PC-9 (cell line): ENCODE measurements around the gene TRAF1. TPM values are rescaled to one million over a fixed set of nuclear protein-coding genes. Genes with fewer than 3 reads are reported as not detected.

Experiments used
- BruUV-seq: library from RNA; stranded (reverse); fragments of 400-500 nt; replicated peaks from 2 replicates; lab custom pipeline; 2021; lab: Mats Ljungman, UMichigan
- CTCF ChIA-PET: fragments of 300-600 bp; sonication (Branson Sonifier 250); formaldehyde crosslinking; loops from one replicate; lab custom pipeline; 2022; ENCODE audit warnings: antibody characterized with exemption; lab: Charles Lee
- POLR2A ChIA-PET: fragments of 300-600 bp; sonication (Branson Sonifier 250); formaldehyde crosslinking; loops from one replicate; lab custom pipeline; 2022; ENCODE audit warnings: antibody characterized with exemption; ENCODE audit not compliant: unreplicated experiment; lab: Charles Lee
- DNase-seq, 2 experiments: peaks; one replicate each; pipeline versions ENCODE4 v3.0.0 to v3.0.0-alpha.2; 2015 to 2022; ENCODE audit warnings: mixed read lengths in 1 of 2
- H2AFZ ChIP-seq: fragments of 200-600 bp; sonication (generic); 2 replicates; pipeline ENCODE4 v1.8.1; 2017; ENCODE audit warnings: antibody characterized with exemption
- H3F3A ChIP-seq: fragments of 200-600 bp; sonication (generic); 2 replicates; pipeline ENCODE4 v1.8.1; 2017; ENCODE audit warnings: antibody characterized with exemption, mild to moderate bottlenecking, low read depth; ENCODE audit not compliant: insufficient read depth
- H3K27ac ChIP-seq: fragments of 200-600 bp; sonication (generic); 2 replicates; pipeline ENCODE4 v1.6.1; 2016; ENCODE audit warnings: mixed run types
- H3K27me3 ChIP-seq: fragments of 200-600 bp; sonication (generic); 2 replicates; pipeline ENCODE4 v1.6.1; 2016; ENCODE audit warnings: low read depth, mixed run types; ENCODE audit not compliant: insufficient read depth
- H3K36me3 ChIP-seq: fragments of 200-600 bp; sonication (generic); 2 replicates; pipeline ENCODE4 v1.6.1; 2016; ENCODE audit warnings: low read depth, mixed run types
- H3K4me1 ChIP-seq: fragments of 200-600 bp; sonication (generic); replicated peaks from 2 replicates; pipeline ENCODE4 v1.6.1; 2016; ENCODE audit warnings: mixed run types; ENCODE audit not compliant: insufficient read depth
- H3K4me2 ChIP-seq: fragments of 200-600 bp; sonication (generic); 2 replicates; pipeline ENCODE4 v1.6.1; 2017; ENCODE audit warnings: mixed run types
- H3K4me3 ChIP-seq: fragments of 200-600 bp; sonication (generic); 2 replicates; pipeline ENCODE4 v1.6.1; 2016; ENCODE audit warnings: mixed run types
- H3K79me2 ChIP-seq: fragments of 200-600 bp; sonication (generic); 2 replicates; pipeline ENCODE4 v1.6.1; 2017; ENCODE audit warnings: low read depth, mixed run types
- H3K9me2 ChIP-seq: fragments of 200-600 bp; sonication (generic); 2 replicates; pipeline ENCODE4 v1.8.1; 2017; ENCODE audit warnings: mild to moderate bottlenecking; ENCODE audit not compliant: insufficient read depth
- H3K9me3 ChIP-seq: fragments of 200-600 bp; sonication (generic); 2 replicates; pipeline ENCODE4 v1.8.1; 2016; ENCODE audit warnings: low read depth; ENCODE audit not compliant: insufficient read depth
- H4K20me1 ChIP-seq: fragments of 200-600 bp; sonication (generic); 2 replicates; pipeline ENCODE4 v1.8.1; 2017; ENCODE audit not compliant: insufficient read depth
- CTCF ChIP-seq: fragments of 200-600 bp; sonication (generic); conservative IDR thresholded peaks from 2 replicates; pipeline ENCODE4 v1.6.1; 2017; ENCODE audit warnings: mixed run types, antibody characterized with exemption, mild to moderate bottlenecking, moderate library complexity
- EZH2 ChIP-seq: fragments of 200-600 bp; sonication (generic); IDR thresholded peaks from 2 replicates; pipeline ENCODE4 v1.8.0; 2017; ENCODE audit warnings: antibody characterized with exemption, low read depth
- intact Hi-C: fragments of 100-400 bp; cut with micrococcal nuclease; formaldehyde crosslinking; loops from one replicate; pipeline ENCODE4 v1.10.0; 2022; ENCODE audit not compliant: unreplicated experiment
- total RNA-seq: library from RNA; stranded (reverse); gene quantifications from 2 replicates; pipeline ENCODE4 v1.2.3, GENCODE V29; 2021

The TRAF1 gene
- total RNA-seq, 1 experiment from 2014 or later = 2.7 TPM

GRCh38 chr9:120857481-120857880 is 69.1 kb downstream of the TRAF1 start:
- no TSS peak for BruUV-seq
- Histone ChIP-seq H3K36me3 (0 out of 2 replicates have a peak, but pooled peaks cover 4% of the 10 kb centered on the region), H4K20me1 (no peaks in the 10 kb centered on the region), H3F3A (peaks cover 5% of the 10 kb centered on the region; the same call in 1 of the 2 replicates), H2AFZ (no peak overlapping the region), H3K4me1 (no peaks in the 10 kb centered on the region), H3K9me2 (no peaks in the 10 kb centered on the region), H3K9me3 (no peaks in the 10 kb centered on the region), H3K27me3 (no peaks in the 10 kb centered on the region), H3K27ac (no peak overlapping the region), H3K4me3 (no peak overlapping the region), H3K79me2 (no peaks in the 10 kb centered on the region), H3K4me2 (no peak overlapping the region)
- ChIA-PET POLR2A (no interaction called here), CTCF (no interaction called here)
- no peak for TF ChIP-seq EZH2
- TF ChIP-seq CTCF = no peak
- intact Hi-C loops = no loop called here
- DNase-seq = no peak

- H4K20me1 ChIP-seq = no peaks in the 10 kb centered on the region
- peaks cover 5% of the 10 kb centered on the region; the same call in 1 of the 2 replicates for H3F3A ChIP-seq
- no TSS peak for BruUV-seq
- intact Hi-C loops = no loop called here
- no peak overlapping the region for H3K4me2 ChIP-seq
- H3K4me1 ChIP-seq = no peaks in the 10 kb centered on the region
- ChIA-PET POLR2A (interaction anchor here (0.6 kb wide), 1 partner anchor 265 kb away, joined by 9 read pairs; no protein-coding TSS in a partner anchor), CTCF (no interaction called here)
- no peaks in the 10 kb centered on the region for H3K79me2 ChIP-seq
- H3K27me3 ChIP-seq = no peaks in the 10 kb centered on the region
- no peak overlapping the region for H3K27ac ChIP-seq
- no peak overlapping the region for H3K4me3 ChIP-seq
- no peaks in the 10 kb centered on the region for H3K9me2 ChIP-seq
- TF ChIP-seq CTCF (no peak), EZH2 (no peak)
- H3K36me3 ChIP-seq = 0 out of 2 replicates have a peak, but pooled peaks cover 4% of the 10 kb centered on the region
- H2AFZ ChIP-seq = no peak overlapping the region
- no peaks in the 10 kb centered on the region for H3K9me3 ChIP-seq
- no peak for DNase-seq
Measured at GRCh38 chr9:120856700-120857099, 69.9 kb downstream of the TRAF1 start.

GRCh38 chr9:120855827-120856670 is 70.5 kb downstream of the TRAF1 start:
- TF ChIP-seq CTCF (no peak), EZH2 (no peak)
- H3K27me3 ChIP-seq = no peaks in the 10 kb centered on the region
- no TSS peak for BruUV-seq
- no peaks in the 10 kb centered on the region for H3K79me2 ChIP-seq
- ChIA-PET CTCF (no interaction called here), POLR2A (interaction anchor here (0.7 kb wide), 1 partner anchor 209 kb away, joined by 3 read pairs; no protein-coding TSS in a partner anchor)
- no peaks in the 10 kb centered on the region for H4K20me1 ChIP-seq
- 0 out of 2 replicates have a peak, but pooled peaks cover 4% of the 10 kb centered on the region for H3K36me3 ChIP-seq
- no peak overlapping the region for H3K4me2 ChIP-seq
- H3K4me1 ChIP-seq = no peaks in the 10 kb centered on the region
- DNase-seq = no peak
- no peak overlapping the region for H3K4me3 ChIP-seq
- H3K9me3 ChIP-seq = no peaks in the 10 kb centered on the region
- H3F3A ChIP-seq = peaks cover 5% of the 10 kb centered on the region; the same call in 1 of the 2 replicates
- no peak overlapping the region for H2AFZ ChIP-seq
- intact Hi-C loops = no loop called here
- H3K9me2 ChIP-seq = no peaks in the 10 kb centered on the region
- no peak overlapping the region for H3K27ac ChIP-seq
